GM19463 (cell line): ENCODE data around the gene MYLK.

Experiments used
- ATAC-seq: cut with Tn5 transposase; IDR thresholded peaks from one replicate; pipeline ENCODE4 v1.9.1; 2021; ENCODE audit warnings: mild to moderate bottlenecking, moderate library complexity; ENCODE audit not compliant: unreplicated experiment

MYLK gene

DNA sequence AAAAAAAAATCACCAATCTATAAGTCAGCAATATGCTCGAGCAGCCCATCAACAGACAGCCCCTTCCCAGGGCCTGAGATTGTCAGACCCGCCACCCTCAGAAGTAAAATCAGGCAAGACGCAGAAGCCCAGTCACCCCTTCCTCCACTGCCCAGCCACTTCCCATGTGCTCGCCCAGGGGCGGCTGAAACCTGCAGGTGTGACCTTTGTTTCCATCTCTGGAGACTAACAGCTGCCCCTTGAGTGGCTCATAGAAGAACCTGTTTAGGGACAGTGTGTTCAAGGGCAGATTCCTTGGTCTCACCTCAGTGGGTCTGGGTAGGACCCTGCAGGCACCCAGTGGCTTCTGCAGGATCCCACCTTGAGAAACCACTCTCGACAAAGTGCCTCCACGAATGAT lies 105.6 kb downstream of the MYLK start:
- no peak for ATAC-seq

DNA sequence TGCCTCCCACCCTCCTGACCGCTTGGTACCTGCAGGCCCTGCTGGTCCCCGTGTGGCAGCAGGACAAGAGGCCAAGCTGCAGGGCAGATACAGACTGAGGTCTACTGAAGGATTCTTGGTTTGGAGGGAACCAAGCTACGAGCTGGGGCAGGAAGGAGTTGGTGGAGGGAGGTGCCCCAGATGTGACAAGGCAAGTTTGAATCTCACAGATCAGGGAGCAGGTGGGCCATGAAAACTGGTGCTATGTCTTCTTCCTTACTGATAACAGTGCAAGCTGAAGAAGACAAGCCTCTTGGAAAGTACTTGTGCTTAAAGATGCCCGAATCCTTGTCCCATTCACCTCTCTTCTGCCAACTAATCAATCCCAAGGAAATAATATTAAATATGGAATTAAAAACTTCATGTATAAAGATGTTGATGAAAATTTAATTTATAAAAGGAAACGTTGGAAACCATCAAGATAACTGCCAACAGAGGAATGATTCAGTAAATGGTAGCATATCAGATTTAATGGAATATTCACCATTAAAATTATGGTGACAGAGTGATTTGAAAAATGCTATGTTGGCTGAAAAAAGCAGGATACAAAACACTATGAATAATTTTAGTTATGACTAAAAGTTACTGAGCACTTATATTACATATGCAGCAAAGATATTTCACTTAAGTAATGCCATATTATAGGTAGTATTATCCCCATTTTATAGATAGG lies 107.9 kb downstream of the MYLK start:
- ATAC-seq: no peak

DNA sequence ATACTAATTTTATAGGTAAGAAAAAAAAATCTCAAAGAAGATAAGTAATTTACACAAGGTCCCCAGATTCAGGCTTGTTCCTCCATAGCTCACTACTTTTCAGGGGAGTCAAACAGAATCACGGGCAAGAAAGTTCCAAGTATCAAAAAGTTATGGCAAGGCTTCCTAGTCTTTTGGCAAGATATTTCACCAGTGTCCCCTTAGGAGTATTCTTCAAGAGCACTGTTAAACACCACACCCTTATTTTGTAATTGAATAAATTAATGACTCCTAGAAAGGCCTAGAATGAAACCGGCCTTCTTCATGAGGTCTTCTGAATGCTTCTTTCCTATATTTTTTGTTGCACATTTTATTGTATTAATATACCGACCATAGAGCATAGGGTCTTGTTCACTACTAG lies 109.7 kb downstream of the MYLK start:
- ATAC-seq: no peak

DNA sequence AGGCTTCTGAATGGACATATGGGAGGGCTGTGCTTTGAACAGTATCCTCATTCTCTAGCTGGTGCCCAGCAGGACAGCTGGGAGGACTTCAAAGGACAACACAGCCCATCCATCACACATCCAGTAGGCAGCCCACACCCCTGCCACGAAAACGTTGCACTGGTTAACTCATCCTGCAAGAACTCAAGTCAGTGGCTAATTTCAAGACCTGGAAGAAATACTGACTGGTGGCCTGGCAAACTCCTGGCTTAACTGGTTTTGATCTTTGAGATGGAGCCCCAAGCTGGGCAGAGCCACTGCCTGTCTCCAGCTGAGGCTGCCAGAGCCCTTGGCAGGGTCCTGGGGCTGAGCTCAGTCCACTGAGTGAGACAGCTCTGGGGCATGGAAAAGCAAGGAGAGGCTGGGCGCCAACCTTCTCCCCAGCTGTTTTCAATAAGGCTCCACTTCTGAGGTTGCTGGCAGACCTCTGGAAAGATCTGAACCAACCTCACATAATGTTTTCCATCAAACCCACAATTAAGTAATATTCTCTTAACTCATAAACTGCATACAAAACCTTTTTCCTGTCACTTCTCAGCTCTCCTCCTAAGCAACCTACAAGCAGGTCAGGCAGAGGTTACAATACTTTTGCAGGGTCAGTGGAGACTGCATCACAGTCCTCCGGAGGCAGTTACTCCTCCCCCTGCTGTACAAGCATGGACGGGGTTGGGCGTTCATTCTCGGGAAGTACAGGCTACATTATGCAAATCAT lies 110.3 kb downstream of the MYLK start:
- ATAC-seq: no peak

DNA sequence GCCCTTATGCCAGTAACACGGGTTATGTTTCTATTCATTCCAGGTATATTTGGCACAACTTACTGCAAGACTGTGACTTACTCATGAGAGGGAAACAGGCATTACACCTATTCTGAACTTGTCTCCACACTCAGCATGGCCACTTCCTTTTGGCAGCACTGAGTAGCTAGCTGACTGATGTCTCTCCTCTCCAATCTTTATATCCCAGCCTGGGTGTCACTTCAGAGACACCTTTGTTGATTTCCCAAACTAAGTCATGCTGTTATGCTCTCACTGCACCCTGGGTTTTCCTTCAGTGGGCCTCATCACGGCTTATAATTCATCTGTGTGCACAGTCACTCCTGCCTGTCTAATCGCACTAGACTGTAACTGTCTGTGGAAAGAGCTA lies 114.8 kb downstream of the MYLK start:
- no peak for ATAC-seq

DNA sequence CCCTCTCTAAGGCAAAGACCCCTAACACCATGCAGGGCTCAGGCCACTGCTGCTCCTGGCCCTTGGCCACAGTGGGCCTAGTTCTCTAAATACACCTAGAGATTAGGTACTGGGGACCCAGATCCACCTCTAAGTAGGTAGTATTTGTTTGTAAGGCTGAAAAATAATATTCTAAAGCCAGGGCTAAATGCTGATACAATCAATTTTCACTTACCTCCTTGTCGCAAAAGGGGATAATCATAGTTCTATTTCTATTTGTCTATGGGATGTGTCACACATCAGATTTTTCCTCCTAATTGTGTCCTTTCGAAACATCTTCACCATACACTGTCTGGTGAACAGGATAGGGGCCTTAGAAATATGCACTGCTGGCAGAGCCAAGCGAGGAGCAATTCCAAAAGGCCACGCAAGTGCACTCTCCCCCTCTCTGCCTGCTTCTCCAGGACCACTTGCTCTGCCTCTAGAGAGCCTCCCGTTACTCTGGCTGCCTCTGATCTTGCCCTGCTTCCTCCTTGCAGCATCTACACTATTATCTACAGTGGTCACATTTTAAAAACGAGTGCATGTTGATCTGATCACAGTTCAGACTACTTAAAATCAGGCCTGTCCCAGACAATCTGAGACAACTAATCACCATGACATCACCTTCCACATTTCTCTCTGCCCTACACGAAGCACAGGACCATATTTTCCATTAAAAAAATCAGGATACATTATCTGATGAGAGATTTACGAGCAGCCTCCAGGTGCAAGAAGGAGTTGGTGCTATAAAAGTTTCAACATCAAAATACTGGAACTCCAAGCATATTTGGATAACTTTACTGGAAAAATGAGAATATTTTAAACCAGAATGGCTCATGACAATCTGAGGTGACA lies 115.4 kb downstream of the MYLK start:
- ATAC-seq: no peak

DNA sequence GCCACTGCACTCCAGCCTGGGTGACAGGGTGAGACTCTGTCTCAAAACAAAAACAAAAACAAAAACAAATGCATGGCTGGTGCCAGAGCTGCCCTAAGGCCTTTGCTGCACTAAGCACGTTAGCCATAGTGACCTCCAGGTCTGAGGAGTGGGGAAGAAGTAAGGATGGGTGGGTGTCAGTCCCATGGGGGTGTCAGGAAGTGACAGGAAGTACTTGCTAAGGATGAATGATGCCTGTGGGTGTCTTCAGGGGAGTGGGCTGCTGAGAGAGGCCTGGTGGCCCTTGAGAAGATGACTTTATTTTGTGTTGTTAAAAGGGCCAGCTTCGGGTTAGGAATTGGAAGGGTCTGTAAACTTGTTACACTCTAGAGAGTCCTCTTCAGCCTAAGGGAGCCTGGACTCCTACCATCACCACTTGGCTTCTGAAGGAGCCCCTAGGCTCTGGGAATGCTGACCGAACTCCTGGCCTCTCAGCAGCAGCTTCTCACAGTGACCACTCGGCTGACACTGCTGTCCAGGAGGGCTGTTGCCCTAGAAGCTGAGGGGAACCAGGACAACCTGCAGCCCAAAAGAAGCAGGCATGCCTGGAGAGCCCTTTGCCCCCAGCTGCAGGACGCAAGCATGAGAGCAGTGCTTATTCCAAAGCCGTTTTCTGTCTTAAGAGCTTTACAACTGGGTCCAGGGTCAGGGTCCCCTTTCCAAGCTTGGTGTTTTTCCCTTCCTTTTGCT lies 116.4 kb downstream of the MYLK start:
- ATAC-seq: no peak

DNA sequence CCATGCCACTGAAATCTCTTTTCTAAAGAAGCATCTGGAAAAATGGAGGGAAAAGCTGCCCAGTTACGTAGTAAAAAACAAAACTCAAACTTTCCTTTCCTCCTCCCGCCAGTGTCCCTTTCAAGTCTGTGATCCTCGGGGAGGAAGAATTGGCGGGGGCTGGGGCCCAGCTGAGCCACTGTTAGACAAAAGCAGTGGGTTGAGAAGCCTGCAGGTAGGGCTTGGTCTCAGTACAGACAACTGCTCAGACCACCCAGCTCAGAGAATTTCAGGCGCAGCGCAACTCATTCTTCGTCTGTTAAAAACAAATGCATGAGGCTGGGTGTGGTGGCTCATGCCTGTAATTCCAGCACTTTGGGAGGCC lies 117.1 kb downstream of the MYLK start:
- ATAC-seq: no peak

DNA sequence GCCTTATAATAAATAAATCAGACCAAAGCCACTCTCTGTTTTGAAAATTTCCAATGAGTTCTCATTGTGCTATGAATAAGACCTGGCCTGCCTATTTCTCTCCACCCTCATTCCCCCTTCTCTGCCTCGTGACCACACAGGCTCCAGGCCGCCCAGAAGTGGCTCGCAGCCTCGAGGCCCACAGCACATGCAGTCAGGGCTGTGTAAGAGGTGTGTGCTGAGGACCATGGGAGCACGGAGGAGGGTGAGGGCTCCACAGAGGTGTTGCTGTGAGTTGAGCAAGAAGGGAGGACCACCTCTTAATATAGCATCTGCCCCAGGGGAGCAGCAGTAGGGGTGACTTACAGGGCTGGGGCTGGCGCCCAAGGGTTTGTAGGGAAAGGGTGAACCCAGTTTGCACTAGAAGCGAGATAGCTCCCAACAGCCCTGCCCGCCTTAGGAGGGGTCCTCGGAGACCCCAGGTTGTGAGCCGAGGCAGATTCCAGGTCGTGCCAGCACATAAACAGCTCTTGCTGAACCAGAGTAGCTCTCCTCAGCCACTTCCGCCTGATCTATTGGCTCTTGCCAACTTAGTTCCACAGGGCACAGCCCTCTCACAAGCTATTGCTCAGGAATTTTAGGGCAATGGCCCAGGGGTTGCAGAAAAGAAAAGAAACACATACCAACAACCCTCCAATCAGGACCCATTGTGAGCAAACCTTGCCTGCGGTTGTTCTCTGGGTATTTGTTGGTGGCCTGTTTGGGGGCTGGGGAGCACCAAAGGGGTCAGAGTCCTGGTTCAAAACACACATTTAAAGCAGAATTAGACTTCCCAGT lies 117.7 kb downstream of the MYLK start:
- ATAC-seq: peak; percentile 12

DNA sequence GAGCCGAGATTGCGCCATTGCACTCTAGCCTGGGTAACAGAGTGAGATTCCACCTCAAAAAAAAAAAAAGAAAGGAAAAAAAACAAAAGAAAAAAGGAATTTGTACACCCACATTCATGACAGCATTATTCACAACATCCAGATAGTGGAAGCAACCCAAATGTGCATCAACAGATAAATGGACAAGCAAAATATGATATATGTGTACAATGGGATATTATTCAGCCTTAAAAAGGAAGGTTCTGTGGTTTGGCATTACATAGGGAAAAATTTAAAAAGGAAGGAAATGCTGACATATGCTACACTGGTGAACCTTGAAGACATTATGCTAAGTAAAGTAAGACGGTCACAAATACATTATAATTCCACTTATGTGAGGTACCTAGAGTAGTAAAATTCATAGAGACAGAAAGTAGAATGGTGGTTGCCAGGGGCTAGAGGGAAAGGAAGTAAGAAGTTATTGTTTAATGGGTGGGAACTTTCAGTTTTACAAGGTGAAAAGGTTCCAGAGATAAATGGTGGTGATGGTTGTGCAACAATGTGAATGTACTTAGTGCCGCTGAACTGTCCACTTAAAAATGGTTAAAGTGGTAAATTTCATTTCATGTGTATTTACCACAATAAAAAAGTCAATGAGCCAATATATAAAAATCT lies 118.5 kb downstream of the MYLK start:
- ATAC-seq: peak; percentile 81

DNA sequence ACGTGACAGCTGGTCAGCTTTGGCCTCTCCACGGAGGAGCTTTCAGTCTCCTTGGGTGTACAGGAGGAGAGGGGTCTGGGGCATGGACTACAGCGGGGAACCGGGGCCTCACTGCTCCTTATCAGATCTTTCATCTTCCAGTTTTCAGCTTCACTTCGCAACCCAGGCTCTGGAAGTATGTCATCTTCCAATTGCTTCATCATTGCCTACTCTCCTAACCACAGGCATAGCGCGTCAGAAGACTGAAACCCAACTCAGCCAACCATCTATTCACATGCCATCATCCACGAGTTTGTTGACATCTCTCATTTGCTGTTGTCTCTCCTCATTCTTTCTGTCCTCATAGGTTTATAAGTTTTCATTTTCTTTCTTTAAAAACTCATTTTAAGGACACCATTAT lies 119.5 kb downstream of the MYLK start:
- ATAC-seq: no peak

DNA sequence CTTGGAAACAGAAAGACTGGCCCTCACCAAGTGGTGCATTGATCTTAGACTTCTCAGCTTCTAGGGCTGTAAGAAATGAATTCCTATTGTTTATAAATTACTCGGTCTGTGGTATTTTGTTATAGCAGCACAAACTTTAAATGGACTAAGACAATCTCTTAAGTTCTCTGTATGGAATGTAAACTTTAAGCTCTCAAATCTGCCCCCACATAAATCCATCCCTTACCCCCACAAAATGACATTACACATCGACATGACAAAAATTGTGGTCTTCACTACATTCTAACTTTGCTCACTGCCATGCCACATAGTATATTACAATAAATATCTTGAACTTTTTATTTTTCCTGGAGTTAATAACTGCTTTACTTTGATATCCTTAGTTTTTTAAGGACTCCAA lies 121.3 kb downstream of the MYLK start:
- ATAC-seq: no peak

DNA sequence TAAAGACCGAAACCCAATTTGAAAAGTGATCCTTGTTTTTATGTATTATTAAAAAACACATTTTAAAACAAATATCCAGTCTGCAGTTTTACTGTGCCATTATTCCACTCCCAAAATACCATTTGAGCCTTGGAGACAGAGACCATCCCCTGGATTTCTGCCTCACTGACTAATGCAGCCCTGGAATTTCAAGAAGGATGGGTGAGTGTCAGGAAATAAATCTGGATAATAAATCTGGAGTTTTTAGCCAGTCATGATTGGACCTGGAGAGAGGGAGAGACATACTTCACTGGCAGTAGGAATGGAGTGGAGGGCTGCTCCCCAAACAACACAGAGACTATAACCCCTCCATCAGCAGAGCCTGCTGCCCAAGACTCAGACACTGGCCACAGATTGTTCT lies 123.3 kb downstream of the MYLK start:
- no peak for ATAC-seq

DNA sequence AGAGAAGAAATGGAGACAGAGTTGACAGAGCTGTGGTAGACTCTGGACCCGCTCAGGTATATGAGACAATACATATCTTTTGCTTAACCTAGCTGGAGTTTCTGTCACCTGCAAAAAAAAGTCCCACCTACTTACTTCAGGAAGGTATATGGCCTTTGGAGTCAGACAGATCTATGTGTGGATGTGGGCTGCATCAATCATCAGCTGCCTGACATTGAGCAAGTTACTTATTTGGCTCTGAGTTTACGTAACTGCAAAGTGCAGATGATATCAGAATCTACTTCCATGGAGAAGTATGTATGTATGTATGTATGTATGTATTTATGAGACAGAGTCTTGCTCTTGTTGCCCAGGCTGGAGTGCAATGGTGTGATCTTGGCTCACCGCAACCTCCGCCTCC lies 124.3 kb downstream of the MYLK start:
- ATAC-seq: no peak

DNA sequence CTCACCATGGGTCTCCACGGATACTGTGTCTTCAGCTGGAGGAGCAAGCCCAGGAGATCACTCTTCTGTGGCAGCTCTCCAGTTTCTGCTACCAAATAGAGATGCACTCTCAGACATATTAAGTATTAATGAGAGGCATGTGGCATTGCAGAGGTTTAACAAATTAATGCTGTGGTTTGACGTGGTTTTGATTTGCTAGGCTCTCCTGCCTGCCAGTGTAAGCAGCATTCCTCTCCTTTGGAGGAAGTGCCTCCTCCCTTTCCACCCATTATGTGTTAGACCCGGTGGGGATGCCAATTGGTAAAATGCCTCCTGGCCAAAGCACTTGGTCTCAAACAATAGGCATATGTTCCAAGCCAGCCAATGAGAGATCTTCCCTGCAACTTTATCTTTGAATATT lies 124.8 kb downstream of the MYLK start:
- ATAC-seq: no peak

DNA sequence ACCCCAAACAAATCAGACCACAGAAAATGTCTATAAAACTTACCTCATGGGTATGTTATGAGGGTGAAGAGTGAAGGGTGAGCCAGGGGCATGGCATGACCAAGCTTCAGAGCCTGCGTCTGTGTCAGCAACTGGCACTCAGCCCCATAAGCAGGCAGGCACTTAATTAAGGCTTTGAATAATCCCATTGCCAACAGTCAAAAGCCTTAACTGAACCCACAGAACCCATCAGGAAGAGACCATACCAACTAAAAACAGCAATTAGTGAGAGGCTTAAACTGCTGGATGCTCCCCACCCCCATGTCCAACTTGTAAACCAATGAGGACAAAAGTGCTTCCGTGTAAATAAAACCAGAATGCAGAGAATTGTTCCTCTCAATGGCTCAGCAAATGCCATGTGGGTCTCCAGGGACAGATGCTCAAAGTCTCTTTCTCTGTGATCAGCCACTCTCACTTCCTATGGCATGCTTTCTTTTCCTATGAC lies 126.0 kb downstream of the MYLK start:
- no peak for ATAC-seq

DNA sequence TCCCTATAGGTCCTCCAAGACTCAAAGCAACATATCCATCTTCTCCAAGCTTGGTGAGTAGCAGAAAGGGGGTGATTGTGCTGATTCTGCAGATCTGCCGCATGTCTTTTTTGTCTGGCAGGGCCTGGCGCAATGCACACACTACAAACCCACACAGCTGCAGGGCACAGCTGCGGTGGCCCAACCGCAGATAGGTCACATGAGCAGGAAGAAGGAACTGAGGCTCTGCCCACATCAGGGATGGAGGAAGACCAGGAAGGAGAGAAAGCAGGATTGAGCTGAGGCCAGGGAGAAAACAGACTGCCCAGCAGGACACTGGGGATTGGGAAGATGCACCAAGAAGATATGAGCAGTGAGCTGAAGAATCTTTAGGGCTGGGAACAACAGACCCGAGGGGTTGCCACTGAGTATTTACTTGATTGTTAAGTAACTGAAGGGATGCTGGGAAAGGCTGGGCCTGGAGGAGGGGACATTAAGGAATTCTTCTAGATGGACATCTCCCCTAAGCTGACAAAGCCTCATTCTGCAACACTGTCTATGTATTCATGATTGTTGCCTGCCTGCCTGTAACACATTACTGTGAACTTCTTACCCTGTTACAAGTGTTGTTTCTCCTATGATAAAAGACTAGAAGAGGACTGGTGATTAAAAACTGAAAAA lies 126.7 kb downstream of the MYLK start:
- peak; percentile 53 for ATAC-seq

DNA sequence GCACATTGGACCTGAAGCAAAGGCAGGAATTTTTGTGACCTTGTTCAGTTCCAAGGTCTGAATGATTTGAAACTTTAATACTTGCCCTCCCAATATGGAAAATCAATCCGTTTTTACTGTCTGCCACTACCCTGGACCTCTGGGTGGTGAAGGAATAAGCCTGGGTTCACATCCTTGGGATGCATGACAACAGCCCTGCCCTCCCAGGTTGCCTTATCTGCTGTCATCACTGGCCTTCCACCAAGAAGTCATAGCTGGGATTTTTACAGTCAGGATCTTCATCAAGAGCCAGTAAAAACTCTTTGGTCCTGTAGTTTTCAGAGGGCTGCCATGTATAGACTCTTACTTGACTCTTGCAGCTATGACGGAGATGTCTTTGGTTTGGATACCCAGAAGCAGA lies 128.6 kb downstream of the MYLK start:
- no peak for ATAC-seq

DNA sequence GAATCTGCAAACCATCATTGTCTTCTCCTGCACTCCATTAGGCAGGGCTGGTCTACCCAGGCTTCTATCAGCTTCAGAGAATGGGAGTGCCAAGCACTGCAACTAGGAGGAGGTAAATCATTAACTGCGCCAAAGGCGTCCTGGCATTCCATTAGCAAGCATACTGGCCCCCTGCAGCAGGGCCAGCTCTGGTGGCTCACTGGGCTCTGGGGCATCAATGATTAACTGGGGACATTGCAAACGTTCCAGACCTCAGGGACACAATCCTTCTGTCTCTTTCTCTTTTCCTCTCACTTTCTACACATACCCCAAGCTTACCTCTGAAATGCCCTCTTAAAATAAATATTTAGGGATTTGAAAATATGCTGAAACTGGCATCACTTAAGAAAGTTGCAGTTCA lies 129.0 kb downstream of the MYLK start:
- ATAC-seq: no peak
